Peyer's patch (tissue), 4 donors: Measurements from ENCODE around the gene CWC27. TPM values are rescaled to one million over a fixed set of nuclear protein-coding genes. Genes with fewer than 3 reads are reported as not detected.

Experiments used
- DNase-seq, 3 donors: peaks; one replicate each; pipeline ENCODE4 v3.0.0-alpha.2; 2017 to 2019
- H3K27ac ChIP-seq, 4 donors: fragments of 200-600 bp; sonication (generic); one replicate each; pipeline ENCODE4 v1.5.1; 2016 to 2019
- H3K27me3 ChIP-seq, 2 donors: fragments of 200-600 bp; sonication (generic); one replicate each; pipeline ENCODE4 v1.5.1; 2019
- H3K36me3 ChIP-seq, 3 donors: fragments of 200-600 bp; sonication (generic); one replicate each; pipeline ENCODE4 v1.5.1; 2016 to 2019
- H3K4me1 ChIP-seq, 4 donors: fragments of 200-600 bp; sonication (generic); one replicate each; pipeline ENCODE4 v1.5.1; 2016 to 2019
- H3K4me3 ChIP-seq, 4 donors: fragments of 200-600 bp; sonication (generic); 1 replicate in 3 of 4; 2 replicates in 1 of 4; pipeline ENCODE4 v1.5.1; 2016 to 2019; ENCODE audit warnings: mild to moderate bottlenecking in 1 of 4
- H3K9me3 ChIP-seq, 4 donors: fragments of 200-600 bp; sonication (generic); one replicate each; pipeline ENCODE4 v1.5.1; 2016 to 2019; ENCODE audit warnings: mild to moderate bottlenecking in 1 of 4
- POLR2A ChIP-seq, 2 donors: fragments of 450-650 bp; IDR thresholded peaks; one replicate each; pipeline ENCODE4 v1.5.1; 2017; ENCODE audit warnings: antibody characterized with exemption in 2 of 2, mild to moderate bottlenecking in 2 of 2, moderate library complexity in 2 of 2
- total RNA-seq, 4 donors: library from RNA; depleted of rRNA; stranded (reverse); fragments of >200 nt; gene quantifications; one replicate each; pipeline ENCODE4 v1.1.0, GENCODE V29; 2016
- TF ChIP-seq, protein P1 (sequence below), 6 experiments: fragments of 450-650 bp in 4 of 6; fragments of 200-600 bp in 2 of 6; sonication (generic) in 1 of 6; IDR thresholded peaks; one replicate each; pipeline ENCODE4 v1.5.1; 2017 to 2019; ENCODE audit warnings: antibody characterized with exemption in 6 of 6, mild to moderate bottlenecking in 3 of 6, moderate library complexity in 1 of 6

Gene CWC27
- total RNA-seq, 4 donors from 2014 or later, result 10.9 to 24.8 (median 13.6) TPM

DNA sequence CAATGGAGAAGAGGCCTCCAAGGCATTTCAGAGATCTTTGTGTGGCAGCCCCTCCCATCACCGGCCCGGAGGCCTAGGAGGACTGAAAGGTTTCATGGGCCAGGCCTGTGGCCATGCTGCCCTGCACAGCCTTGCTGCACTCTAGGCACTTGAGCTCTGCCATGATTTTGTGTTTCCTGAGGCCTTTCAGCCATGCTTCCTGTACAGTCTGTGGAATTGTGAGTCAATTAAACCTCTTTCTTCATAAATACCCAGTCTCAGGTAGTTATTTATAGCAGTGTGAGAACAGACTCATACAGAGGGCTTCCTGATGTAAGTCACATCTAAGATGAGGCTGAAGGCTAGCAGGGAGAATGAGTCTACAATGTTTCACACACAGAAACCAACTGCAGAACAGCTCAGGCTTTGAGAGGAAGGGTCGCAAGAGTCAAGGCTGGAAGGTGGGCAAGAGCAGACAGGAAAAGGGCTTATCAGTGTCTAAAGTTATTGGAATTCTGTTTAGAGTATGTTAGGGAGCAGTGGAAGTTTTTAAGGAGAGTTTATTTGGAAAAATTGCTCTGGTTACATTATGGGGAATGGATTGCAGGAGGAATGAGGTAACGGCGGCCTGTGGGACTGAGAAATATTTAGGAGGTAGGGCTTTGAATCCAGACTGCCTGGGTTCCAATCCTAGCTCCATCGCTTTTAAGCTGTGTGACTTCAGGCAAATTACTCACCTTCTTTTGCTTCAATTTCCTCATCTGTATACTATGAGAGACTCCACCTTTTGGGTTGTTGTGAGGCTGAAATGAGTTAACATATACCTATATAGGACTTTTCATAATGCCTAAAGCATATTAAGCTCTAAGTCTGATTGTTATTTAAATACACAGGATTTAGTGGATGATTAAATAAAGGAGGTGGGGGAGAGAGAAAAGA, 291.2 kb downstream of the CWC27 start:
- peaks cover 0 to 4% (median 0%) of the 10 kb centered on the region in 4 donors for H3K4me1 ChIP-seq
- peak overlapping the region in 1 of 4 donors; percentile 69 for H3K27ac ChIP-seq
- no peaks in the 10 kb centered on the region for H3K9me3 ChIP-seq
- no peak overlapping the region for H3K4me3 ChIP-seq
- DNase-seq, result no peak
- TF ChIP-seq, protein P1, sequence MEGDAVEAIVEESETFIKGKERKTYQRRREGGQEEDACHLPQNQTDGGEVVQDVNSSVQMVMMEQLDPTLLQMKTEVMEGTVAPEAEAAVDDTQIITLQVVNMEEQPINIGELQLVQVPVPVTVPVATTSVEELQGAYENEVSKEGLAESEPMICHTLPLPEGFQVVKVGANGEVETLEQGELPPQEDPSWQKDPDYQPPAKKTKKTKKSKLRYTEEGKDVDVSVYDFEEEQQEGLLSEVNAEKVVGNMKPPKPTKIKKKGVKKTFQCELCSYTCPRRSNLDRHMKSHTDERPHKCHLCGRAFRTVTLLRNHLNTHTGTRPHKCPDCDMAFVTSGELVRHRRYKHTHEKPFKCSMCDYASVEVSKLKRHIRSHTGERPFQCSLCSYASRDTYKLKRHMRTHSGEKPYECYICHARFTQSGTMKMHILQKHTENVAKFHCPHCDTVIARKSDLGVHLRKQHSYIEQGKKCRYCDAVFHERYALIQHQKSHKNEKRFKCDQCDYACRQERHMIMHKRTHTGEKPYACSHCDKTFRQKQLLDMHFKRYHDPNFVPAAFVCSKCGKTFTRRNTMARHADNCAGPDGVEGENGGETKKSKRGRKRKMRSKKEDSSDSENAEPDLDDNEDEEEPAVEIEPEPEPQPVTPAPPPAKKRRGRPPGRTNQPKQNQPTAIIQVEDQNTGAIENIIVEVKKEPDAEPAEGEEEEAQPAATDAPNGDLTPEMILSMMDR (IDR thresholded peaks at IDR 0.05), result no peak
- no peak for TF ChIP-seq POLR2A (IDR thresholded peaks at IDR 0.05)
- no peaks in the 10 kb centered on the region for H3K27me3 ChIP-seq
- no peaks in the 10 kb centered on the region for H3K36me3 ChIP-seq

DNA sequence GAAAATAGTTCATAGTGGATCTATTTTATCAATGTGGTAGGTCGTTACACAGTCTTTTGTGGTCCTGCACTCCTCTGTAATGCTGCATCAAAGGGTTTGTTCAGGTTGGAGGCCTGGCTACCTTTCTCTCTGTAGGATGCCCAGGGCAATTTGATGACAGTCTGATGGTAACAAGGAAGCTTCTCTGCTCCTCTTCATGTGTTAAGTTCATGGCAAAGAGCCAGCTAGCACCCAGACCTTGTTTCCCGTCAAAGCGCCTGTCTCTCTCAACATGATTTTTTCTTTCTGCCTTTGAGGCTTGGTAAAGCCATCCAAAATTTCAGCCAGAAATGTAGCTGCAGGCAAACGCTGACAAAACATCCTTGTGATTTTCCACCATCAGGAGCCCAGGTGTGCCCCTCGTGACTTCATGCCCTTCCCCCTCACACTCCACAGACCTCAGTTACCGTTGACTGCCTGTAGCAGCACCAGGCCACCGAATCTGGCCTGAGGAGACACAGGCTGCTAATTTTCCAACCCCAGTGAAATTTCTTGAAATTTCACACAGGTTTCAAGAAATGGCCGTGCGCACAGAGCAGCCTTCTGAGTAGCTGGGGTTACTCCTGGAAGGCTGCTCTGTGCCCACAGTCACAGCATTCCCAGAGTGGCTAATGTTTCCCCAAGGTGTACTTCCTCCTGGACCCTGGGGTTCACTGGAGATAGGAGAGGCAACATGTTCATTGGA, 292.7 kb downstream of the CWC27 start:
- Histone ChIP-seq H3K4me1 (peaks cover 0 to 4% (median 0%) of the 10 kb centered on the region in 4 donors), H3K4me3 (no peak overlapping the region), H3K27me3 (no peaks in the 10 kb centered on the region), H3K27ac (peak overlapping the region in 2 of 4 donors; percentile 60 to 69), H3K36me3 (no peaks in the 10 kb centered on the region), H3K9me3 (no peaks in the 10 kb centered on the region)
- TF ChIP-seq POLR2A (IDR thresholded peaks at IDR 0.05), result no peak
- TF ChIP-seq, protein P1 (IDR thresholded peaks at IDR 0.05), result no peak
- peak in 2 of 3 donors; percentile 73 to 79 for DNase-seq

DNA sequence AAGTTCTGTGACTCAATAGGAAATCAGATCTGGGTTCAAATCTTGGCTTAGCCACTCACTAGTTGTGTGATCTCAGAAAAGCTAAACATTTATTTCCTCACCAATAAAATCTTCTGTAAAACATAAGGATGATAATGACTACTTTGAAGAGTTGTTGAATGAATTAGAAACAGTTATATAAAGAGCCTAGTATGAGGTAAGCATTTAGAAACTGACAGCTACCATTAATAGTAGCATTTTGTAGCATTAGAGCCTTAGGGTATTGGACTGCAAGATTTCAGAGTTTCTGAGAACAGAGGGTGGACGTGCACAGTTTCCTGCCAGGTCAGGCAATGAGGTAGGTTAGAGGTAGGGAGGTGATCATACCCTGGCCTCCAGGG, 293.2 kb downstream of the CWC27 start:
- H3K9me3 ChIP-seq, result no peaks in the 10 kb centered on the region
- TF ChIP-seq POLR2A (IDR thresholded peaks at IDR 0.05), result no peak
- TF ChIP-seq, protein P1 (IDR thresholded peaks at IDR 0.05), result no peak
- H3K36me3 ChIP-seq, result no peaks in the 10 kb centered on the region
- DNase-seq, result no peak
- no peaks in the 10 kb centered on the region for H3K27me3 ChIP-seq
- no peak overlapping the region for H3K4me3 ChIP-seq
- H3K27ac ChIP-seq, result peak overlapping the region in 2 of 4 donors; percentile 60 to 69
- peaks cover 0 to 9% (median 0%) of the 10 kb centered on the region in 4 donors for H3K4me1 ChIP-seq

DNA sequence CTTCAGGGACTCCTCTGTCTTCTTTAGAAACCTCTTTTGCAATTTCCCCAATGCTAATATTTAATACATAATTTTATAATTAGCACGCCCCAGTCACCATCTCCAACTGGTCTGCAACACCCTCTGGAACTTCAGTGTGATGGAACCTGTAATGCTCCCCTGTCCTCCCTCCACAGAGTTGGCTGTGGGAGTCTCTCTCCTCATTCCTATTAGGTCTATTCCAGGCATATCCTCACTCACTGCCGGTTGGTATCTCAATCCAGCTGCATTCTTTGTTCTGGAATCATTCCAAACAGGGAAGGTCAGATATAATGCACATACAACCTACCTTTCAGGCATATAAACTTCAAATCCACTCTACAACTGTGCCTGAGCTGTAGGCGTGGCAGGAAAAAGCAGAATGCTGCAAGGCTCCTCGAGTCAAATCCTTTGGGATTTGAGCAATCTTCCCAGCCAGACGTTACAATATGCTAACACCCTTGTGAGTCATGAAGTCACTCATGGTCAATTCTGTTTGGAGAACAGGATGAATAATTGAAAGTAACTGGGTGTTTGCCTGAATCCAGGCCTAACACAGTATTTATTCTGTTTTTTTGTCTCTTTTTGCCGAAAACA, 293.8 kb downstream of the CWC27 start:
- H3K4me3 ChIP-seq, result no peak overlapping the region
- H3K36me3 ChIP-seq, result no peaks in the 10 kb centered on the region
- peaks cover 0 to 15% (median 0%) of the 10 kb centered on the region in 4 donors for H3K4me1 ChIP-seq
- no peaks in the 10 kb centered on the region for H3K9me3 ChIP-seq
- H3K27ac ChIP-seq, result peak overlapping the region in 3 of 4 donors; percentile 39 to 69 (median 60)
- DNase-seq, result no peak
- no peak for TF ChIP-seq POLR2A (IDR thresholded peaks at IDR 0.05)
- TF ChIP-seq, protein P1 (IDR thresholded peaks at IDR 0.05), result no peak
- no peaks in the 10 kb centered on the region for H3K27me3 ChIP-seq

DNA sequence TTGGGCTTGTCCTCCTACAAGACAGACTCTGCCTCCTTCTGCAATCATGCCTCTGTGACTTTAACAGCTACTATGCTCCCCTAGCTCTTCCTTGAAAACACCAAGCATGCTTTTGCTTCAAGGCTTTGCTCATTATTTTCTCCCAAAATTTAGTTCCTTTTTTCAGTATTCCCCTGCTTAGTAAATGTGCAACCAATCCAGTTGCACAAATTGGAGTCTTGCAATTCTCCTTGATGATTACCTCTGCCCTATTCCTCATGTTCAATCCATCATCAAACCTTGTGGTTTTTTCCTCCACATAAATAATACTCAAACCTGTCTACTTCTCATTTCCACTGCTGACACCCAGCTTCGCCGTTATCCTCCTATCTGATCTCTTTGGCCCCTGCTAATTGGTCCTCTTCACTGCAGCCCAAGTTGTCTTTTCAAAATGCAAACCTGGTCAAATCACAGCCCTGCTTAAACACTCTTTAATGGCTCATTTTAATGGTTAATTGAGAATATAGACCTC, 296.3 kb downstream of the CWC27 start:
- TF ChIP-seq POLR2A (IDR thresholded peaks at IDR 0.05), result no peak
- TF ChIP-seq, protein P1 (IDR thresholded peaks at IDR 0.05), result no peak

More for the DNA sequence above, 296.3 kb downstream of the CWC27 start:
- Histone ChIP-seq H3K4me1 (peaks cover 0 to 17% (median 0%) of the 10 kb centered on the region in 4 donors), H3K9me3 (no peaks in the 10 kb centered on the region), H3K36me3 (no peaks in the 10 kb centered on the region), H3K4me3 (no peak overlapping the region), H3K27ac (peak overlapping the region in 1 of 4 donors; percentile 26), H3K27me3 (no peaks in the 10 kb centered on the region)
- DNase-seq, result no peak
